Endometrium (tissue), 2 donors: ENCODE results near the gene HAO2.

Experiments
- FAIRE-seq: peaks from 2 replicates; lab custom pipeline; 2012; peaks lifted over from hg19 to GRCh38; lab: Jason Lieb, UNC
- donor health status: control.
- donor health status: control.

The HAO2 gene

DNA sequence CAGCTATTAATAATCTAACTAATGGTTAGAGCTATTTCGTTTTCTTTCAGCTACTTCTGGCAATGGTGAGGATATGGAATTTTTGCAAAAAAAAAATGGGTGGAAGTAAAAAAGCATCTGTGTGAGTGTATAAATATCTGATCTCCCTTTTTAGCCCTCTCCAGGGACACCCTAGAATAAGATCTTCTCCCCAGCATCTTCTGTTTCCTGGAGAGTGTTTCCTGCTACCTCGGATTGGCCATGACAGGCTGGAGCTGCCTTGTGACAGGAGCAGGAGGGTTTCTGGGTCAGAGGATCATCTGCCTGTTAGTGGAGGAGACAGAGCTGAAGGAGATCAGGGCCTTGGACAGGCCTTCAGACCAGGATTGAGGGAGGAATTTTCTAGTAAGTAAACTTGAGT, 70.2 kb downstream of the HAO2 start:
- no peak for FAIRE-seq

- no peak for FAIRE-seq
Measured at GRCh38 chr1:119440721-119441307, 72.2 kb downstream of the HAO2 start.

GRCh38 chr1:119442756-119443155, 74.2 kb downstream of the HAO2 start:
- FAIRE-seq: no peak
